Smooth muscle cell (in vitro differentiated cells): Measurements from ENCODE around the gene CHRNA5. TPM values are rescaled to one million over a fixed set of nuclear protein-coding genes. Genes with fewer than 3 reads are reported as not detected.

Experiments used
- DNase-seq: peaks from one replicate; lab custom pipeline; 2025; ENCODE audit not compliant: unreplicated experiment; lab: John Stamatoyannopoulos, UW
- H2AFZ ChIP-seq: fragments of 200-600 bp; sonication (generic); 2 replicates; pipeline ENCODE4 v1.6.0; 2016; ENCODE audit warnings: antibody characterized with exemption, low read depth, mild to moderate bottlenecking
- H3F3A ChIP-seq: fragments of 200-600 bp; sonication (generic); 2 replicates; pipeline ENCODE4 v1.6.0; 2017; ENCODE audit warnings: antibody characterized with exemption, low read depth
- H3K27ac ChIP-seq: fragments of 200-600 bp; sonication (generic); 2 replicates; pipeline ENCODE4 v1.5.1; 2016; ENCODE audit warnings: low read depth, mild to moderate bottlenecking
- H3K27me3 ChIP-seq: fragments of 200-600 bp; sonication (generic); 2 replicates; pipeline ENCODE4 v1.6.1; 2016; ENCODE audit warnings: low read depth, mild to moderate bottlenecking
- H3K36me3 ChIP-seq: fragments of 200-600 bp; sonication (generic); 2 replicates; pipeline ENCODE4 v1.5.1; 2016; ENCODE audit warnings: low read depth
- H3K4me1 ChIP-seq: fragments of 200-600 bp; sonication (generic); 2 replicates; pipeline ENCODE4 v1.5.1; 2016; ENCODE audit warnings: low read depth
- H3K4me2 ChIP-seq: fragments of 200-600 bp; sonication (generic); 2 replicates; pipeline ENCODE4 v1.6.0; 2016; ENCODE audit warnings: mild to moderate bottlenecking
- H3K4me3 ChIP-seq: fragments of 200-600 bp; sonication (generic); 2 replicates; pipeline ENCODE4 v1.5.1; 2016; ENCODE audit warnings: mild to moderate bottlenecking
- H3K79me2 ChIP-seq: fragments of 200-600 bp; sonication (generic); 2 replicates; pipeline ENCODE4 v1.6.0; 2016; ENCODE audit warnings: low read depth, mild to moderate bottlenecking
- H3K9ac ChIP-seq: fragments of 200-600 bp; sonication (generic); 2 replicates; pipeline ENCODE4 v1.6.0; 2016; ENCODE audit warnings: low read depth
- H3K9me3 ChIP-seq: fragments of 200-600 bp; sonication (generic); replicated peaks from 2 replicates; pipeline ENCODE4 v1.5.1; 2016; ENCODE audit warnings: low read depth
- H4K20me1 ChIP-seq: fragments of 200-600 bp; sonication (generic); 2 replicates; pipeline ENCODE4 v1.6.0; 2016; ENCODE audit warnings: low read depth
- WGBS: methylation state at CpG from one replicate; pipeline ENCODE4 v1.1.7; 2016; ENCODE audit warnings: low lambda C conversion rate; 5-methylcytosine and 5-hydroxymethylcytosine counted together
- polyA plus RNA-seq: library from polyadenylated mRNA; unstranded; fragments of >200 nt; fragmentation: Nextera tagmentation; extraction: Ambion mirVana; gene quantifications from 2 replicates; pipeline ENCODE4 v1.2.1, GENCODE V29; 2016
- total RNA-seq: library from RNA; depleted of rRNA; stranded (reverse); fragments of >200 nt; gene quantifications from 2 replicates; pipeline ENCODE4 v1.2.3, GENCODE V29; 2014
- TF ChIP-seq, protein P1 (sequence below): fragments of 200-600 bp; sonication (generic); IDR thresholded peaks from 2 replicates; pipeline ENCODE4 v1.5.1; 2017; ENCODE audit warnings: borderline replicate concordance, mild to moderate bottlenecking, antibody characterized with exemption; ENCODE audit not compliant: insufficient read depth, poor library complexity, severe bottlenecking

CHRNA5 gene
- total and polyA plus RNA-seq, 2 experiments from 2014 or later: 0.85 to 2.4 TPM

DNA sequence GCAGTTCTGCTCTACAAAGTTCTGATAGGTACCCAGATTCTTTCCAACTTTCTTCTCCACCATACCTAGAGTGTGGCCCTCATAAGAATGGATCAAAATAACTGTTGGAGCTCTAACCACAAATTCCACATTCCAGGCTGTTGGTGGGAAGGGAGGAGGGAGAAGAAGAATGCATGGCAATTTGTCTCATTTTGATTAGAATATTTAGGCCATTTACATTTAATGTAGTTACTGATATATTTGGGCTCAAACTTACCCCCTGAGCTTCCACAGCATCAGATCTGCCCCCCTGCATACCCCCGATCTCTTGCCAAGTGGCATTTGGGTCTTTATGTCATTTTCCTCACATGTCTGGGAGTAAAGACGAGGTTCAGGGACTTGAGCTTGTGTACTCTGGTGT, 68.0 kb downstream of the CHRNA5 start:
- TF ChIP-seq, protein P1, sequence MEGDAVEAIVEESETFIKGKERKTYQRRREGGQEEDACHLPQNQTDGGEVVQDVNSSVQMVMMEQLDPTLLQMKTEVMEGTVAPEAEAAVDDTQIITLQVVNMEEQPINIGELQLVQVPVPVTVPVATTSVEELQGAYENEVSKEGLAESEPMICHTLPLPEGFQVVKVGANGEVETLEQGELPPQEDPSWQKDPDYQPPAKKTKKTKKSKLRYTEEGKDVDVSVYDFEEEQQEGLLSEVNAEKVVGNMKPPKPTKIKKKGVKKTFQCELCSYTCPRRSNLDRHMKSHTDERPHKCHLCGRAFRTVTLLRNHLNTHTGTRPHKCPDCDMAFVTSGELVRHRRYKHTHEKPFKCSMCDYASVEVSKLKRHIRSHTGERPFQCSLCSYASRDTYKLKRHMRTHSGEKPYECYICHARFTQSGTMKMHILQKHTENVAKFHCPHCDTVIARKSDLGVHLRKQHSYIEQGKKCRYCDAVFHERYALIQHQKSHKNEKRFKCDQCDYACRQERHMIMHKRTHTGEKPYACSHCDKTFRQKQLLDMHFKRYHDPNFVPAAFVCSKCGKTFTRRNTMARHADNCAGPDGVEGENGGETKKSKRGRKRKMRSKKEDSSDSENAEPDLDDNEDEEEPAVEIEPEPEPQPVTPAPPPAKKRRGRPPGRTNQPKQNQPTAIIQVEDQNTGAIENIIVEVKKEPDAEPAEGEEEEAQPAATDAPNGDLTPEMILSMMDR: no peak
- 88% methylated on average over 2 of the region's 2 CpGs for WGBS
- H3K27me3 ChIP-seq: peaks cover 12% of the 10 kb centered on the region
- H3F3A ChIP-seq: no peaks in the 10 kb centered on the region
- H3K36me3 ChIP-seq: no peaks in the 10 kb centered on the region
- H3K79me2 ChIP-seq: no peaks in the 10 kb centered on the region
- no peak overlapping the region for H3K9ac ChIP-seq
- no peak overlapping the region for H2AFZ ChIP-seq
- H3K4me3 ChIP-seq: no peak overlapping the region
- no peak overlapping the region for H3K27ac ChIP-seq
- no peaks in the 10 kb centered on the region for H4K20me1 ChIP-seq
- H3K4me2 ChIP-seq: no peak overlapping the region
- DNase-seq: no peak
- no peaks in the 10 kb centered on the region for H3K4me1 ChIP-seq
- no peaks in the 10 kb centered on the region for H3K9me3 ChIP-seq

DNA sequence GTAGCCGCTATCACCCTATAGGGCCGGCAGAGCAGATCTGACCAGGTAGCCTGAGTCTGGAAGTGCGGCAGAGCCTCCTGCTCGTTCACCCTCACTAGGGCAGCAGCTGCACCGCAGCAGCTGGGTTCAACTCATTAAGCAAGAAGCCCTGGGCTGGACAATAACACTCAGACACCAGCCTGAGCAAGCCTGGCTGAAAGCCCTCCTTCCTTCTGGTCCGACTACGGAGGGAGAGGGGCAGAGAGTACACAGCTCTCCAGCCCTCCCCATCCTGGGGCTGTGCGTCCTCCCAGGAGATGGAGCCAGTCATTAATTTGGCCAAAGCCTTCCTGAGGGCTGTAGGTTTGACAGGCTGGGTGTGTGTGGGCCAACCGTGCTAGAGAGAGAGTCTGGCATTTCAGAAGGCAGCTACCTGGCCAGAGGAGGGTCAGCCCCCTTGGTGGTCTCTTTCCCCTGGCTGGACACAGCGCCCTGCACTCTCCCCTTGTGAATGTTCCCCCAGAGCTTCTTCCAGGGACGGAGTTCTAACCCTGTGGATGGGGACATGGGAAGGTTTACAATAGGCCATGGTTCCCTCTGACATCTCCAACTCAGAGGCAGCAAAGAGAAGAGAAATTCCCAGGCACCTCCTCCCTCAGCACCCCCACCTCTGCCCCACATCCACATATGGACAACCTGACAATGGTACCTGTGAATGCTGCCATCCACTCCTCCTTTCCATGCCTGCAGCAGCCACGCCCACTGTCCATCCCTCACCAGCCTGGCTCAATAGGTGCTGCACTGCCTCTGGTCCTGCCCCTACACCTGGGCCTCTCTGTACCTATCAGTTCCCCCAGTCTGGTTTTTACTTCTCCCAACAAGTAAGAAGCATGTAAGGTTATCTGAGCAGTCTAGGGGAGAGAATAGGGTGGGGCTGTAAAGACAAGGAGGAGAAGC, 69.2 kb downstream of the CHRNA5 start:
- no peak for DNase-seq
- H3K27ac ChIP-seq: no peak overlapping the region
- peaks cover 4% of the 10 kb centered on the region for H3K27me3 ChIP-seq
- TF ChIP-seq, protein P1: no peak
- H3K4me1 ChIP-seq: no peaks in the 10 kb centered on the region
- no peaks in the 10 kb centered on the region for H3K79me2 ChIP-seq
- no peaks in the 10 kb centered on the region for H3K9me3 ChIP-seq
- no peaks in the 10 kb centered on the region for H3F3A ChIP-seq
- H2AFZ ChIP-seq: no peak overlapping the region
- 90% methylated on average over 12 of the region's 12 CpGs for WGBS
- no peaks in the 10 kb centered on the region for H3K36me3 ChIP-seq
- H3K9ac ChIP-seq: no peak overlapping the region
- H3K4me2 ChIP-seq: no peak overlapping the region
- H3K4me3 ChIP-seq: no peak overlapping the region
- H4K20me1 ChIP-seq: no peaks in the 10 kb centered on the region

DNA sequence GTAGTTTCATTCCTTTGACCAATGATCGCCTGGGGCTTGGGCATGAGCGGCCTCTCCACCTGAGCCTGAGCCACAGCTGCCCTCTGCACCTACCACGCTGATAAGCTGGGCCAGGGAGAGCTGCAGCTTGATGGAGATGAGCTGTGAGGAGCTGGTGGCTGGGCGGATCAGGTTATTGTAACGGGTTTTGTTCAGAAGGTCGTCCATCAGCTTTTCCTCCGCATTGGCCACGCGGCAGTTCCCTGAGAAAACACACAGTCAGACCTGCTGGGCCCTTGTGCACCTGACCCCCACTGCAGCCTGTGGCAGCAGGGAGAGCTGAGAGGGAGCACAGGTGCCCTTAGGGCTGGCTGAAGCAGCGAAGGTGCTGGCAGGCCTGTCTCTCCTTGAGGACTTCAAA, 70.0 kb downstream of the CHRNA5 start:
- DNase-seq: no peak
- H3K36me3 ChIP-seq: no peaks in the 10 kb centered on the region
- no peaks in the 10 kb centered on the region for H3K79me2 ChIP-seq
- TF ChIP-seq, protein P1: no peak
- H3K9me3 ChIP-seq: no peaks in the 10 kb centered on the region
- H3K27me3 ChIP-seq: peaks cover 9% of the 10 kb centered on the region
- no peaks in the 10 kb centered on the region for H3K4me1 ChIP-seq
- H3K9ac ChIP-seq: no peak overlapping the region
- H3K4me3 ChIP-seq: no peak overlapping the region
- no peak overlapping the region for H3K27ac ChIP-seq
- no peak overlapping the region for H2AFZ ChIP-seq
- H3F3A ChIP-seq: no peaks in the 10 kb centered on the region
- no peak overlapping the region for H3K4me2 ChIP-seq
- no peaks in the 10 kb centered on the region for H4K20me1 ChIP-seq
- WGBS: 86% methylated on average over 10 of the region's 10 CpGs
